GM21786 (cell line): ENCODE results near the gene ZFYVE28.

Source experiments
- ATAC-seq: cut with Tn5 transposase; IDR thresholded peaks from one replicate; pipeline ENCODE4 v1.9.1; 2021; ENCODE audit not compliant: unreplicated experiment

ZFYVE28 gene

DNA sequence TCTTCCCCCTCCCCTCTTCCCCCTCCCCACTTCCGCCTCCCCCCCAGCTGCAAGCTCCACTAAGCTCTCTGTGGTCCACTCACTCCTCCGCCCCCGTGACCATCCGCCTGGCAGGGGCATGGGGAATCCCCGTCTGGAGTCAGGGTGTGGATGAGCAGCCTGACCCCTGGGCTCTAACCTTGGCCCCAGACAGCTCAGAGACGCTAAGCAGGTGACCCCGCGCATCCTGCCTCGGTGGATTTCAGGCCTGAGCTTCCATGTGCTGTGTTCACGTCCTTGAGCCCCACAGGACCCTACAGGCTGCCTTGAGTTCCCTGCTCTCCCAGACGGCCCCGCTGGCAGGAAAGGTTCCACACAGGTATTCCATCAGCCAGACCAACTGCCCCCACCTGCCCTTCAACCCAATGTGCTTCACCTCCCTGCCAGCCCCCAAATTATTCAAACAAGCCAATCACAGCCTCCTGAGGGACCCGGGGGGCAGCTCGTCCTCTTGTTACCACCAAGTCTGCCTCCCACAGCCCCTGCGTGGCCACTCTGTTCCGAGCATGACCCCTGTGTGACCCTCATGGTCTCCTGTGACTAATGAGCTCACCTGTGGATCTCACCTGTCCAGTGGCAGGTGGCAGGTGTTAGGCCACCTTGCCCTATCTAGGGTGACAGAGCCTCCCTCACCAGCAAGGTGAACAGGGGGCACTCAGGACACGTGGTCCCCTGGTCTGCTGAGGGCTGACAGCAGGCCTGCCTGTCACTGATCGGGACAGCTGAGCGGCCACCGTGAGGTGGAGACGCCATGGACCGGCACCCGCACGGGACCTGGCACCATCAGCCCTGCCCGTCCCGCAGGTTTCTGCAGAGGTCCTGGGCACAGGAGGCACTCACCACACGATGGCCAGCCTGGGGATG, 83.4 kb downstream of the ZFYVE28 start:
- no peak for ATAC-seq

GRCh38 chr4:2333916-2334644, 84.4 kb downstream of the ZFYVE28 start:
- no peak for ATAC-seq

DNA sequence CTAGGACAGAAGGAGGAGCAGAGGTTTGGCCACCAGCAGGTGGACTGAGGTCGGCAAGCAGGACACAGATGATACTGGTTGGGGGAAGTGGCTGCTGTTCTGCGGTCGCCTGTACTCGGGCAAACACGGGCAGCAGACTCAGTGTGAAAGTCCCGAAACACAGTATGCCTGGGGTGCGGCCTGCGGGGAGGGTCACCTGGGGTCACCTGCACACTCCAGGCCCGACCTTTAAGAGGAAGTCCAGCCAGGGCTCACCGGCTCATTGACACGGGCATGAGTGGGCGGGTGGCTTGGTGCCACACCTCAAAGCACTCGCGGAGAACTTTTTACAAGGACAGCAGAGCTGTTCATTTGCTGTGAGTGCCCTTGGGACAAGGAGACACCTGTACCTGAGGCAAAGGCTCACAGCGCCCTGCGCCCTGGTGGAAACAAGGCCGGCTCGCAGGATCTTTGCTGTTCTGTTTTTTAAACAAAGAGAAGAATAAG, 85.0 kb downstream of the ZFYVE28 start:
- no peak for ATAC-seq

DNA sequence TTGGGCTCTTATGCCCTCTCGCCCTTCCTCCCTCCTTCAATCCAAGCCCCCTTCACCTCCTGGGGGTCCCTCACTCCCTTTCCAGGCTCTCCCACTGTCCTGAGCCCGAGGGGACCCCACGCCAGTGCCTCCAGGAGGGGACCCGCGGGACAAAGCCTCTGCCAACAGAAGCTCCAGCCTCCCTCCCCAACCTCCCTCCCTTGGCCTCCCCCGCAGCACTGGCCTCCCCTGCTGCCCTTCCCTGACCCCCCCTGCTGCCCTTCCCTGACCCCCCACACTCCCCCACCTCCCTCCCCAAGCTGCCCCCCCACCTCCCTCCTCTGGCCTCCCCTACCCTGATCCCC, 85.5 kb downstream of the ZFYVE28 start:
- ATAC-seq: no peak

DNA sequence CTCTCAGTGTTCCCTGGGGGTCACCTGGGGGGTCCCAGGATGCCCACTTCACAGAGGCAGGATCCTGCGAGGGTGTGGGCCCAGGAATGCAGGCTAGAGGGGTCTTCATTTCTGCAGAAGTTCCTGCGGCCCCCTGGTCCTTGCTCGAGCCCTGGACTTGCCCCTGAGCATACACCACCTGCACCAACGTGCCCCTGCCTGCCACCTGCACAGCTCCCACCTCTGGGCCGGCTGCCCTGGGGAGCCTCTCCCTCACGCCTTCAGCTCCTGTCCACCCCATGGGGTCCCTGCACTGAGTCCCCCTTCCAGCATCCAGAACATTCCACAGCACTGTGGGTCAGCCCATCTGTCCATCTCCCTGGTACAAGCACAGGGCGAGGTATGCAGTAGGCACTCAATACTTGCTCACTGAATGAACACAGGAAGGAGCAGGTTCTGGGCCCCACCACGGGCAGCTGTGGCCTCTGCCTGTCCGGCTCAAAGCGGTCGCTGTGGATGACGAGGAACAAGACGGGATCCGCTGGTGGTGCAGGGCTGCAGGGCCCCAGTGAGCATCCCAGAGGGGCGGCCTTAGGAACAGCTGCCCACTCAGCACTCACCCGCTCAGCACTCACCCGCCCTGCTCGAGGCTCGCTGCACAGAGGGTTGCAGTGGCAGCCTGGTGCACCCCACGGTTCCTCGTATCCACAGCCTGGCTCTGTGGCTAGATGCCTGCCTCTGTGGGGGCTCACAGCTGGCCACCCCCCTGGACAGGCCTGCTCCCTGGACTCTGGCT, 86.1 kb downstream of the ZFYVE28 start:
- ATAC-seq: no peak

GRCh38 chr4:2331519-2332200, 86.8 kb downstream of the ZFYVE28 start:
- ATAC-seq: no peak

GRCh38 chr4:2331043-2331420, 87.4 kb downstream of the ZFYVE28 start:
- ATAC-seq: no peak

GRCh38 chr4:2330091-2331042, 88.1 kb downstream of the ZFYVE28 start:
- no peak for ATAC-seq

DNA sequence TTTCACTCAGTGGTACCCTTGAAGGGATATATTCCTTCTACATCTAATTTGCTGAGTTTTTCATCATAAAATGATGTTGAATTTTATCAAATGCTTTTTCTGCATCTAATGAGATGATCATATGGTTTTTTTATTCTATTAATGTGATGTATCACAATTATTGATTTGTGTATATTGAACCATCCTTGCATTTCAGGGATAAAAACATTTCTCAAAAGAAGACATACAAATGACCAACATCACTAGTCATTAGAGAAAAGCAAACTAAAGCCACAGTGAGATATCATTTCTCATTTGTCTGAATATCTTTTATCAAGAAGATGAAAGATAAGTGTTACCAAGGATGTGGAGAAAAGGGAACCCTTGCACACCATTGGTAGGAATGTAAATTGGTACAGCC, 90.9 kb downstream of the ZFYVE28 start:
- ATAC-seq: no peak

GRCh38 chr4:2324891-2325290, 93.6 kb downstream of the ZFYVE28 start:
- ATAC-seq: no peak

DNA sequence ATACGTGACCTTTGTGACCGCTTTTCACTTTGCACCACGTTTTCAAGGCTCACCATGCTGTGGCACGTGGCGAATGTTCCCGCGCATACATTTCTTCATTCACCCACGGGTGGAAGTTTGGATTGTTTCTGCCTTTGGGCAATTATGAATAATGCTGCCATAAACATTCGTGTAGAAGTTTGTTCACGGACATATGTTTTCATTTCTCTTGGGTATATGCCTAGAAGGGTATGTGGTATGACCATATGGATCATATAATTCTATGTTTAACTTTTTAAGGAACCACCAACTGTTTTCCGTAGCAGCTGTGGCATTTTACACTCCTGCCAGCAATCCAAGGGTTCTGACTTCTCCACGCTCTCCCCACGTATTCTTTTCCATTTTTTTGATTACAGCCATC, 95.6 kb downstream of the ZFYVE28 start:
- no peak for ATAC-seq

GRCh38 chr4:2322227-2322626, 96.2 kb downstream of the ZFYVE28 start:
- no peak for ATAC-seq

DNA sequence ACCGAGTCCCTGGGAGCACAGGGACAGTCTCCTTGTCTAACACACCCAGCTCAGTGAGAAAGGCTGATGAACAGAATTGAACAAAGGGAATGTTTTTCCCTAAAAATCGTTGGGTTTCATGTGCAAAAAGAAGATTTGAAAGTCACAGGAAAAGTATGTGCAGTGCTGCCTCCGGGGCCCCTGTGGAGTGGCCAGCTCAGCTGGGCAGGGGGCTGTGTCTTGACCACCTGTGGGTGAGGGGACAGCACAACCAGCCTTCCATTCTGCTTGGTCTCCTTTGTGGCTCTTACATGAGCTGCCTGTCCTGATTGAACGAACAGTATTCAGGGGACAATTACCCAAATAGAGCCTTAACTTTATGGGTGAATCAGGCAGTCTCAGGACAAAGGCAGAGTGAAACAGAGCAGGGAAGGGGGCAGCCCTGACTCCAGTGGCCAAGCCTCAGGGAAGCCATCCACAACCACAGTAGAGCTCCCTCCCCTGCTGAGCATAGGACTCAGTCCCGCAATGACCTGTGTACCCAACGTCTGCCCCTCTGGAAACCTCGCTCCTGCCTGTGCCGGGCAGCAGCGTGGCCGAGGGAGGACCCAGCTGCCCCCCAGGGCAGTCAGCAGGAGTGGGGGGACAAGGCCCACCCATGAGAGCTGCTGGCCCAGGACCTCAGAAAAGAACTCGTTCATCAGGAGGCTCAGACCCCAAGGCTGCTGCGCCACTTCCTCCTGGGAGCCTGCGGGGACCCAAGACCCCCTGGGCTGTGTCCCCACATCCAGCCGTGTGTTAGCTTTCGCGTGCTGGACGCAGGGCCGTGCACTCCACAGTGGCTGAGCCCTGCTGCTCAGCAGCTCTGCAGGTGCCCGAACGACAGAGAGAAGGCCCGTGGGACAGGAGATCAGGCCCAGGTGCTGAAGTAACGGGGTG, 96.9 kb downstream of the ZFYVE28 start:
- ATAC-seq: no peak

GRCh38 chr4:2320746-2321145, 97.7 kb downstream of the ZFYVE28 start:
- ATAC-seq: no peak

GRCh38 chr4:2320152-2320551, 98.3 kb downstream of the ZFYVE28 start:
- ATAC-seq: no peak

DNA sequence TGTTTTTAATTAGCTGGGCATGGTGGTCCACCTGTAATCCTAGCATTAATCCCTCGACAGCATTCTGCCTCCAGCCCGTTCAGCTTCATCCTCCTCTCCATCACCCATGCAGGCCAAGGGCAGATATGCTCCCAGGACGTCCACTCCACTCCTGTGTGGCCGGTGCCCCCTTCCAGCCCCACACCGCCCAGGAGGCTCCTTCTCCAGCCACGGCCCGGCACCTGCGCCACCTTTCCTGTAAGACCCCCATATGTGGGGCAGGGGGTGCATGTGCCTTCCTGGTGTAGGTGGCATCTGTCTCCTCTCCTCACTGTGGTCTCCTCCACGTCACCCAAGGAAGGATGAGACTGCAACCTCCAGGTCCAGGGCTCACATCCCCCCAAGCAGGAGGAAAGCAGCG, 99.6 kb downstream of the ZFYVE28 start:
- ATAC-seq: no peak

- no peak for ATAC-seq
Measured at GRCh38 chr4:2318476-2318875, 100.0 kb downstream of the ZFYVE28 start.

- no peak for ATAC-seq
Measured at GRCh38 chr4:2313366-2313765, 105.1 kb downstream of the ZFYVE28 start.
